Activated naive CD4-positive, alpha-beta T cell treated with anti-CD3 and anti-CD28 coated beads, Interleukin-2, amount 50 U/mL, for 24 hours (primary cell): ENCODE data around the gene TBC1D1.

ENCODE experiments used
- H3K27ac Mint-ChIP-seq: one replicate; pipeline ENCODE4 v1.8.0; 2021; ENCODE audit warnings: mild to moderate bottlenecking, mixed read lengths
- H3K27me3 Mint-ChIP-seq: one replicate; pipeline ENCODE4 v1.8.0; 2021; ENCODE audit warnings: mixed read lengths
- H3K36me3 Mint-ChIP-seq: one replicate; pipeline ENCODE4 v1.8.0; 2021; ENCODE audit warnings: mixed read lengths
- H3K4me1 Mint-ChIP-seq: one replicate; pipeline ENCODE4 v1.8.0; 2021; ENCODE audit warnings: mixed read lengths
- H3K4me3 Mint-ChIP-seq: one replicate; pipeline ENCODE4 v1.8.0; 2021; ENCODE audit warnings: mild to moderate bottlenecking, mixed read lengths
- H3K9me3 Mint-ChIP-seq: one replicate; pipeline ENCODE4 v1.8.0; 2021; ENCODE audit warnings: mixed read lengths

Gene TBC1D1

GRCh38 chr4:38086151-38086848 is 195.4 kb downstream of the TBC1D1 start:
- Mint-ChIP-seq H3K4me3 (no peak overlapping the region), H3K4me1 (peaks cover 16% of the 10 kb centered on the region), H3K27ac (no peak overlapping the region), H3K9me3 (no peaks in the 10 kb centered on the region), H3K27me3 (no peaks in the 10 kb centered on the region), H3K36me3 (peaks cover 17% of the 10 kb centered on the region)

GRCh38 chr4:38086849-38087226 is 196.0 kb downstream of the TBC1D1 start:
- Mint-ChIP-seq H3K36me3 (peaks cover 19% of the 10 kb centered on the region), H3K27me3 (no peaks in the 10 kb centered on the region), H3K4me3 (no peak overlapping the region), H3K27ac (no peak overlapping the region), H3K4me1 (peaks cover 17% of the 10 kb centered on the region), H3K9me3 (no peaks in the 10 kb centered on the region)

- H3K27ac Mint-ChIP-seq, result no peak overlapping the region
- H3K36me3 Mint-ChIP-seq, result peaks cover 21% of the 10 kb centered on the region
- peaks cover 17% of the 10 kb centered on the region for H3K4me1 Mint-ChIP-seq
- no peaks in the 10 kb centered on the region for H3K27me3 Mint-ChIP-seq
- no peaks in the 10 kb centered on the region for H3K9me3 Mint-ChIP-seq
- no peak overlapping the region for H3K4me3 Mint-ChIP-seq
These were observed 197.4 kb downstream of the TBC1D1 start for GRCh38 chr4:38088321-38088720.

- peaks cover 21% of the 10 kb centered on the region for H3K36me3 Mint-ChIP-seq
- no peak overlapping the region for H3K4me3 Mint-ChIP-seq
- H3K4me1 Mint-ChIP-seq, result peaks cover 17% of the 10 kb centered on the region
- peak overlapping the region; percentile 79 for H3K27ac Mint-ChIP-seq
- H3K9me3 Mint-ChIP-seq, result no peaks in the 10 kb centered on the region
- no peaks in the 10 kb centered on the region for H3K27me3 Mint-ChIP-seq
These were observed 199.1 kb downstream of the TBC1D1 start for GRCh38 chr4:38089961-38090360.

GRCh38 chr4:38090455-38091246 is 199.8 kb downstream of the TBC1D1 start:
- Mint-ChIP-seq H3K4me3 (peak overlapping the region; percentile 1), H3K27ac (peak overlapping the region; percentile 79), H3K4me1 (peaks cover 17% of the 10 kb centered on the region), H3K36me3 (peaks cover 27% of the 10 kb centered on the region), H3K9me3 (no peaks in the 10 kb centered on the region), H3K27me3 (no peaks in the 10 kb centered on the region)

- Mint-ChIP-seq H3K27ac (no peak overlapping the region), H3K4me3 (no peak overlapping the region), H3K27me3 (no peaks in the 10 kb centered on the region), H3K4me1 (peaks cover 17% of the 10 kb centered on the region), H3K36me3 (peaks cover 34% of the 10 kb centered on the region), H3K9me3 (no peaks in the 10 kb centered on the region)
These were observed 200.8 kb downstream of the TBC1D1 start for GRCh38 chr4:38091636-38092035.

- no peak overlapping the region for H3K4me3 Mint-ChIP-seq
- H3K27me3 Mint-ChIP-seq, result no peaks in the 10 kb centered on the region
- peaks cover 34% of the 10 kb centered on the region for H3K36me3 Mint-ChIP-seq
- H3K27ac Mint-ChIP-seq, result no peak overlapping the region
- H3K4me1 Mint-ChIP-seq, result peaks cover 17% of the 10 kb centered on the region
- no peaks in the 10 kb centered on the region for H3K9me3 Mint-ChIP-seq
These were observed 201.8 kb downstream of the TBC1D1 start for GRCh38 chr4:38092701-38093100.

- peaks cover 17% of the 10 kb centered on the region for H3K4me1 Mint-ChIP-seq
- peaks cover 35% of the 10 kb centered on the region for H3K36me3 Mint-ChIP-seq
- H3K27ac Mint-ChIP-seq, result no peak overlapping the region
- no peaks in the 10 kb centered on the region for H3K9me3 Mint-ChIP-seq
- no peaks in the 10 kb centered on the region for H3K27me3 Mint-ChIP-seq
- no peak overlapping the region for H3K4me3 Mint-ChIP-seq
These were observed 203.5 kb downstream of the TBC1D1 start for GRCh38 chr4:38094419-38094818.

- no peak overlapping the region for H3K27ac Mint-ChIP-seq
These were observed 204.8 kb downstream of the TBC1D1 start for GRCh38 chr4:38095691-38096090.

GRCh38 chr4:38097818-38098217 is 206.9 kb downstream of the TBC1D1 start:
- H3K36me3 Mint-ChIP-seq, result peaks cover 23% of the 10 kb centered on the region
- peaks cover 4% of the 10 kb centered on the region for H3K4me1 Mint-ChIP-seq
- no peaks in the 10 kb centered on the region for H3K27me3 Mint-ChIP-seq
- no peak overlapping the region for H3K4me3 Mint-ChIP-seq
- no peak overlapping the region for H3K27ac Mint-ChIP-seq
- no peaks in the 10 kb centered on the region for H3K9me3 Mint-ChIP-seq

More at GRCh38 chr4:38095691-38096090, 204.8 kb downstream of the TBC1D1 start:
- Mint-ChIP-seq H3K9me3 (no peaks in the 10 kb centered on the region), H3K4me3 (no peak overlapping the region), H3K27me3 (no peaks in the 10 kb centered on the region), H3K36me3 (peaks cover 33% of the 10 kb centered on the region), H3K4me1 (peaks cover 11% of the 10 kb centered on the region)

GRCh38 chr4:38099020-38099600 is 208.2 kb downstream of the TBC1D1 start:
- H3K27me3 Mint-ChIP-seq, result no peaks in the 10 kb centered on the region
- H3K27ac Mint-ChIP-seq, result peak overlapping the region; percentile 5
- peaks cover 4% of the 10 kb centered on the region for H3K4me1 Mint-ChIP-seq
- peaks cover 22% of the 10 kb centered on the region for H3K36me3 Mint-ChIP-seq
- H3K9me3 Mint-ChIP-seq, result no peaks in the 10 kb centered on the region
- H3K4me3 Mint-ChIP-seq, result no peak overlapping the region

GRCh38 chr4:38099908-38100407 is 209.1 kb downstream of the TBC1D1 start:
- peaks cover 4% of the 10 kb centered on the region for H3K4me1 Mint-ChIP-seq
- H3K27ac Mint-ChIP-seq, result no peak overlapping the region
- peaks cover 22% of the 10 kb centered on the region for H3K36me3 Mint-ChIP-seq

GRCh38 chr4:38100474-38101255 is 209.8 kb downstream of the TBC1D1 start:
- Mint-ChIP-seq H3K9me3 (no peaks in the 10 kb centered on the region), H3K4me3 (no peak overlapping the region), H3K36me3 (peaks cover 20% of the 10 kb centered on the region), H3K27ac (no peak overlapping the region), H3K27me3 (no peaks in the 10 kb centered on the region), H3K4me1 (peaks cover 7% of the 10 kb centered on the region)

More at GRCh38 chr4:38099908-38100407, 209.1 kb downstream of the TBC1D1 start:
- Mint-ChIP-seq H3K9me3 (no peaks in the 10 kb centered on the region), H3K4me3 (no peak overlapping the region), H3K27me3 (no peaks in the 10 kb centered on the region)

GRCh38 chr4:38101563-38101962 is 210.7 kb downstream of the TBC1D1 start:
- H3K27me3 Mint-ChIP-seq, result no peaks in the 10 kb centered on the region
- H3K36me3 Mint-ChIP-seq, result peaks cover 15% of the 10 kb centered on the region
- H3K27ac Mint-ChIP-seq, result peak overlapping the region; percentile 77
- no peak overlapping the region for H3K4me3 Mint-ChIP-seq
- H3K4me1 Mint-ChIP-seq, result peaks cover 7% of the 10 kb centered on the region
- no peaks in the 10 kb centered on the region for H3K9me3 Mint-ChIP-seq

- Mint-ChIP-seq H3K9me3 (no peaks in the 10 kb centered on the region), H3K36me3 (peaks cover 15% of the 10 kb centered on the region), H3K4me3 (no peak overlapping the region), H3K27ac (no peak overlapping the region), H3K27me3 (no peaks in the 10 kb centered on the region), H3K4me1 (peaks cover 7% of the 10 kb centered on the region)
These were observed 212.2 kb downstream of the TBC1D1 start for GRCh38 chr4:38102957-38103588.
